HepG2 (cell line): ENCODE data around the gene NOL4L. TPM values are rescaled to one million over a fixed set of nuclear protein-coding genes. Genes with fewer than 3 reads are reported as not detected.
A peak's percentile ranks its signal among the peaks of the same experiment; 100 is the strongest.

Source experiments
- ARID2 ChIP-seq: sonication (generic); formaldehyde crosslinking; IDR thresholded peaks from 2 replicates; pipeline ENCODE4 v1.8.1; 2022; ENCODE audit warnings: mild to moderate bottlenecking, missing genetic modification reagents, borderline replicate concordance
- CC2D1A ChIP-seq: sonication (generic); formaldehyde crosslinking; IDR thresholded peaks from 2 replicates; pipeline ENCODE4 v1.8.1; 2023; ENCODE audit warnings: mild to moderate bottlenecking, missing genetic modification reagents
- ETV6 ChIP-seq: sonication (generic); formaldehyde crosslinking; conservative IDR thresholded peaks from 2 replicates; pipeline ENCODE4 v1.4.0; 2020; ENCODE audit warnings: missing genetic modification reagents
- GZF1 ChIP-seq: sonication (generic); formaldehyde crosslinking; IDR thresholded peaks from 2 replicates; pipeline ENCODE4 v1.5.1; 2020; ENCODE audit warnings: mild to moderate bottlenecking, missing genetic modification reagents
- HDAC6 ChIP-seq: fragments of 200-600 bp; sonication (generic); IDR thresholded peaks from 2 replicates; pipeline ENCODE4 v1.7.0; 2017; ENCODE audit warnings: mild to moderate bottlenecking, antibody characterized with exemption, low read length, low read depth
- KLF11 ChIP-seq: IDR thresholded peaks from 2 replicates; pipeline ENCODE4 v1.6.1; 2016; ENCODE audit warnings: missing compliant biosample characterization
- KMT2A ChIP-seq: sonication (generic); formaldehyde crosslinking; IDR thresholded peaks from 2 replicates; pipeline ENCODE4 v1.4.0; 2020; ENCODE audit warnings: missing genetic modification reagents
- MBD4 ChIP-seq: IDR thresholded peaks from 2 replicates; pipeline ENCODE4 v1.6.1; 2012; ENCODE audit warnings: low read length, inconsistent platforms, borderline replicate concordance
- NFRKB ChIP-seq: fragments of 450-650 bp; IDR thresholded peaks from 2 replicates; pipeline ENCODE4 v1.6.1; 2017
- RBM39 ChIP-seq: fragments of 200-400 bp; formaldehyde crosslinking; IDR thresholded peaks from one replicate; pipeline ENCODE4 v1.6.1; 2018; ENCODE audit warnings: antibody characterized with exemption, mild to moderate bottlenecking, low read depth, low read length; ENCODE audit not compliant: poor library complexity, severe bottlenecking
- TEAD3 ChIP-seq: optimal IDR thresholded peaks from 2 replicates; pipeline ENCODE3; 2016; ENCODE audit warnings: borderline replicate concordance
- ZBTB20 ChIP-seq: sonication (generic); formaldehyde crosslinking; IDR thresholded peaks from 2 replicates; pipeline ENCODE4 v1.8.1; 2023; ENCODE audit warnings: missing genetic modification reagents, low read depth, mild to moderate bottlenecking, borderline replicate concordance
- ZNF224 ChIP-seq: sonication (generic); formaldehyde crosslinking; IDR thresholded peaks from 2 replicates; pipeline ENCODE4 v1.5.0; 2020; ENCODE audit warnings: mild to moderate bottlenecking, missing genetic modification reagents
- ZNF282 ChIP-seq: fragments of 450-650 bp; IDR thresholded peaks from 2 replicates; pipeline ENCODE4 v1.6.1; 2018; ENCODE audit not compliant: partially characterized antibody
- ZNF776 ChIP-seq: sonication (generic); formaldehyde crosslinking; IDR thresholded peaks from 2 replicates; pipeline ENCODE4 v1.4.0; 2020; ENCODE audit warnings: mild to moderate bottlenecking, missing genetic modification reagents
- ZZZ3 ChIP-seq: sonication (generic); formaldehyde crosslinking; IDR thresholded peaks from 2 replicates; pipeline ENCODE4 v1.4.0; 2020; ENCODE audit warnings: missing genetic modification reagents, mild to moderate bottlenecking, borderline replicate concordance
- polyA plus RNA-seq, 8 experiments: library from polyadenylated mRNA; depleted of rRNA in 3 of 8; stranded (reverse) in 7 of 8; unstranded in 1 of 8; fragments of >200 nt; fragmentation: Illumina TruSeq in 4 of 8; extraction: Trizol in 4 of 8; gene quantifications; 2 replicates each; pipeline versions ENCODE4 v1.2.1 to v1.2.3, GENCODE V29; 2011 to 2016; ENCODE audit warnings: low read depth in 4 of 8, missing spikeins in 1 of 8, mixed read lengths in 1 of 8; ENCODE audit not compliant: insufficient read depth in 1 of 8
- total RNA-seq, 5 experiments: library from RNA; depleted of rRNA; stranded (reverse); fragments of >200 nt; fragmentation: Illumina TruSeq; extraction: Trizol; gene quantifications; 2 replicates each; pipeline ENCODE4 v1.2.3, GENCODE V29; 2016; ENCODE audit warnings: low read depth in 1 of 5
- TF ChIP-seq, protein P1 (sequence below): sonication (generic); formaldehyde crosslinking; IDR thresholded peaks from 2 replicates; pipeline ENCODE4 v1.4.0; 2020; ENCODE audit warnings: missing genetic modification reagents
- TF ChIP-seq, protein P2 (sequence below): sonication (generic); formaldehyde crosslinking; IDR thresholded peaks from 2 replicates; pipeline ENCODE4 v1.8.1; 2023; ENCODE audit warnings: mild to moderate bottlenecking, missing genetic modification reagents
- TF ChIP-seq, protein P3 (sequence below): conservative IDR thresholded peaks from 2 replicates; pipeline ENCODE4 v1.6.1; 2018; ENCODE audit warnings: missing genetic modification reagents
- TF ChIP-seq, protein P4 (sequence below): sonication (generic); formaldehyde crosslinking; IDR thresholded peaks from 2 replicates; pipeline ENCODE4 v1.5.1; 2020; ENCODE audit warnings: mild to moderate bottlenecking, missing genetic modification reagents, moderate library complexity
- TF ChIP-seq, protein P5 (sequence below): sonication (generic); formaldehyde crosslinking; IDR thresholded peaks from 2 replicates; pipeline ENCODE4 v1.8.0; 2022; ENCODE audit warnings: missing genetic modification reagents, low read depth, mild to moderate bottlenecking, borderline replicate concordance
- TF ChIP-seq, protein P6 (sequence below): sonication (generic); formaldehyde crosslinking; IDR thresholded peaks from 2 replicates; pipeline ENCODE4 v1.5.0; 2020; ENCODE audit warnings: missing genetic modification reagents

NOL4L gene
- total and polyA plus RNA-seq, 2 of the 13 experiments (the other 11 are each of a cell fraction or from before 2014, with no cell fraction given) = 16.6 to 35.4 TPM

DNA sequence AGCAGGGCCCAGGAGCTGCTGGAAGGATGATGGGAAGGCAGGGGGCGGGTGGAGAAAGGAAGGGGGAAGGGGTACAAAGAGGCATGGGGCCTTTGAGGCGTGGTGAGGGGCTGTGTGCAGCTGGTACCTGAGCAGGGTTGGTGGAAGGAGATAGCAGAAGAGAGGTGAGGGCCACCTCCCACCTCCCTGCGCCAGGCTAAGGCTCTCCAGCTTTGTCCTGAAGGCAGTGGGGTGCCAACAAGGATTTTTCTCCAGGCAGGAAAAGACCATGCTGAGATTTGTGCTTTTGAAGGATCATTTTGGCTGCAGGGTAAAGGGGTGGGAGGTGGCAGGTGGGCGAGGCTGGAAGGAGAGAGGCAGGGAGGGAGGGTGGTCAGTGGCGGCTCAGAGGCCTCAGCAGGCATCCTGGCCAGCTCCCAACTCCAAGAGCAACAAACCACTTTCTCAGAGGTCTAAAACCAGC lies 40.8 kb downstream of the NOL4L start (continued):
- no peak for TF ChIP-seq KMT2A (CRISPR knock-in tag)
- no peak for TF ChIP-seq NFRKB
- 0 out of 2 replicates have a peak, but pooled peaks have one; percentile 34 for TF ChIP-seq ZNF224 (CRISPR knock-in tag)
- no peak for TF ChIP-seq CC2D1A (CRISPR knock-in tag)
- TF ChIP-seq ARID2 = peak; percentile 1; the same call in 1 of the 2 replicates
- TF ChIP-seq ZBTB20 (CRISPR knock-in tag) = no peak
- TF ChIP-seq, protein P1, sequence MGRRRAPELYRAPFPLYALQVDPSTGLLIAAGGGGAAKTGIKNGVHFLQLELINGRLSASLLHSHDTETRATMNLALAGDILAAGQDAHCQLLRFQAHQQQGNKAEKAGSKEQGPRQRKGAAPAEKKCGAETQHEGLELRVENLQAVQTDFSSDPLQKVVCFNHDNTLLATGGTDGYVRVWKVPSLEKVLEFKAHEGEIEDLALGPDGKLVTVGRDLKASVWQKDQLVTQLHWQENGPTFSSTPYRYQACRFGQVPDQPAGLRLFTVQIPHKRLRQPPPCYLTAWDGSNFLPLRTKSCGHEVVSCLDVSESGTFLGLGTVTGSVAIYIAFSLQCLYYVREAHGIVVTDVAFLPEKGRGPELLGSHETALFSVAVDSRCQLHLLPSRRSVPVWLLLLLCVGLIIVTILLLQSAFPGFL (CRISPR knock-in tag) = no peak
- TF ChIP-seq, protein P2, sequence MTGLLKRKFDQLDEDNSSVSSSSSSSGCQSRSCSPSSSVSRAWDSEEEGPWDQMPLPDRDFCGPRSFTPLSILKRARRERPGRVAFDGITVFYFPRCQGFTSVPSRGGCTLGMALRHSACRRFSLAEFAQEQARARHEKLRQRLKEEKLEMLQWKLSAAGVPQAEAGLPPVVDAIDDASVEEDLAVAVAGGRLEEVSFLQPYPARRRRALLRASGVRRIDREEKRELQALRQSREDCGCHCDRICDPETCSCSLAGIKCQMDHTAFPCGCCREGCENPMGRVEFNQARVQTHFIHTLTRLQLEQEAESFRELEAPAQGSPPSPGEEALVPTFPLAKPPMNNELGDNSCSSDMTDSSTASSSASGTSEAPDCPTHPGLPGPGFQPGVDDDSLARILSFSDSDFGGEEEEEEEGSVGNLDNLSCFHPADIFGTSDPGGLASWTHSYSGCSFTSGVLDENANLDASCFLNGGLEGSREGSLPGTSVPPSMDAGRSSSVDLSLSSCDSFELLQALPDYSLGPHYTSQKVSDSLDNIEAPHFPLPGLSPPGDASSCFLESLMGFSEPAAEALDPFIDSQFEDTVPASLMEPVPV (CRISPR knock-in tag) = 0 out of 2 replicates have a peak, but pooled peaks have one; percentile 5
- TF ChIP-seq, protein P3, sequence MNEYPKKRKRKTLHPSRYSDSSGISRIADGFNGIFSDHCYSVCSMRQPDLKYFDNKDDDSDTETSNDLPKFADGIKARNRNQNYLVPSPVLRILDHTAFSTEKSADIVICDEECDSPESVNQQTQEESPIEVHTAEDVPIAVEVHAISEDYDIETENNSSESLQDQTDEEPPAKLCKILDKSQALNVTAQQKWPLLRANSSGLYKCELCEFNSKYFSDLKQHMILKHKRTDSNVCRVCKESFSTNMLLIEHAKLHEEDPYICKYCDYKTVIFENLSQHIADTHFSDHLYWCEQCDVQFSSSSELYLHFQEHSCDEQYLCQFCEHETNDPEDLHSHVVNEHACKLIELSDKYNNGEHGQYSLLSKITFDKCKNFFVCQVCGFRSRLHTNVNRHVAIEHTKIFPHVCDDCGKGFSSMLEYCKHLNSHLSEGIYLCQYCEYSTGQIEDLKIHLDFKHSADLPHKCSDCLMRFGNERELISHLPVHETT (CRISPR knock-in tag) = no peak
- no peak for TF ChIP-seq RBM39
- TF ChIP-seq KLF11 = no peak
- TF ChIP-seq, protein P4, sequence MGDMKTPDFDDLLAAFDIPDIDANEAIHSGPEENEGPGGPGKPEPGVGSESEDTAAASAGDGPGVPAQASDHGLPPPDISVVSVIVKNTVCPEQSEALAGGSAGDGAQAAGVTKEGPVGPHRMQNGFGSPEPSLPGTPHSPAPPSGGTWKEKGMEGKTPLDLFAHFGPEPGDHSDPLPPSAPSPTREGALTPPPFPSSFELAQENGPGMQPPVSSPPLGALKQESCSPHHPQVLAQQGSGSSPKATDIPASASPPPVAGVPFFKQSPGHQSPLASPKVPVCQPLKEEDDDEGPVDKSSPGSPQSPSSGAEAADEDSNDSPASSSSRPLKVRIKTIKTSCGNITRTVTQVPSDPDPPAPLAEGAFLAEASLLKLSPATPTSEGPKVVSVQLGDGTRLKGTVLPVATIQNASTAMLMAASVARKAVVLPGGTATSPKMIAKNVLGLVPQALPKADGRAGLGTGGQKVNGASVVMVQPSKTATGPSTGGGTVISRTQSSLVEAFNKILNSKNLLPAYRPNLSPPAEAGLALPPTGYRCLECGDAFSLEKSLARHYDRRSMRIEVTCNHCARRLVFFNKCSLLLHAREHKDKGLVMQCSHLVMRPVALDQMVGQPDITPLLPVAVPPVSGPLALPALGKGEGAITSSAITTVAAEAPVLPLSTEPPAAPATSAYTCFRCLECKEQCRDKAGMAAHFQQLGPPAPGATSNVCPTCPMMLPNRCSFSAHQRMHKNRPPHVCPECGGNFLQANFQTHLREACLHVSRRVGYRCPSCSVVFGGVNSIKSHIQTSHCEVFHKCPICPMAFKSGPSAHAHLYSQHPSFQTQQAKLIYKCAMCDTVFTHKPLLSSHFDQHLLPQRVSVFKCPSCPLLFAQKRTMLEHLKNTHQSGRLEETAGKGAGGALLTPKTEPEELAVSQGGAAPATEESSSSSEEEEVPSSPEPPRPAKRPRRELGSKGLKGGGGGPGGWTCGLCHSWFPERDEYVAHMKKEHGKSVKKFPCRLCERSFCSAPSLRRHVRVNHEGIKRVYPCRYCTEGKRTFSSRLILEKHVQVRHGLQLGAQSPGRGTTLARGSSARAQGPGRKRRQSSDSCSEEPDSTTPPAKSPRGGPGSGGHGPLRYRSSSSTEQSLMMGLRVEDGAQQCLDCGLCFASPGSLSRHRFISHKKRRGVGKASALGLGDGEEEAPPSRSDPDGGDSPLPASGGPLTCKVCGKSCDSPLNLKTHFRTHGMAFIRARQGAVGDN (CRISPR knock-in tag) = peak; percentile 52; the same call in 1 of the 2 replicates
- TF ChIP-seq ZZZ3 = 0 out of 2 replicates have a peak, but pooled peaks have one; percentile 15
- TF ChIP-seq HDAC6 = no peak
- TF ChIP-seq MBD4 = no peak
- TF ChIP-seq TEAD3 (CRISPR knock-in tag) = no peak
- no peak for TF ChIP-seq GZF1 (CRISPR knock-in tag)
- TF ChIP-seq ETV6 (CRISPR knock-in tag) = no peak
- TF ChIP-seq, protein P5, sequence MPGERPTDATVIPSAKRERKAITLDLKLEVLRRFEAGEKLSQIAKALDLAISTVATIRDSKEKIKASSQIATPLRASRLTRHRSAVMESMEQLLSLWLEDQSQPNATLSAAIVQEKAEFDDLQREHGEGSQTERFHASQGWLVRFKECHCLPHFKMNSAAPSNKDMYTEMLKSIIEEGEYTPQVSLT = no peak
- peak; percentile 14; the same call in 1 of the 2 replicates for TF ChIP-seq ZNF776 (CRISPR knock-in tag)
- TF ChIP-seq, protein P6, sequence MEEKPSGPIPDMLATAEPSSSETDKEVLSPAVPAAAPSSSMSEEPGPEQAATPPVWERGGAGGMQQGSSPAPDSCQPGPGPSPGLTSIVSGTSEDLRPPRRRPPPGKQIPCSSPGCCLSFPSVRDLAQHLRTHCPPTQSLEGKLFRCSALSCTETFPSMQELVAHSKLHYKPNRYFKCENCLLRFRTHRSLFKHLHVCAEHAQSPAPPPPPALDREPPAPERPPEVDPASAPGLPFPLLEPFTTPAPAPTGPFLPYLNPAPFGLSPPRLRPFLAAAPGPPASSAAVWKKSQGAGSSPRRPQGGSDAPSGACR (CRISPR knock-in tag) = no peak
- TF ChIP-seq ZNF282 = no peak
